ENCODE measurements around the gene TPRX2.

GRCh38 chr19:47891622-47891922, 32.5 kb downstream of the TPRX2 start:
- TF ChIP-seq SMC3 (conservative IDR thresholded peaks at IDR 0.05; ENCODE audit: poor library complexity) (no peak), CTCF (IDR thresholded peaks at IDR 0.05; ENCODE audit: poor library complexity, severe bottlenecking) (no peak), POLR2AphosphoS5 (IDR thresholded peaks at IDR 0.05) (no peak), EP300 (conservative IDR thresholded peaks at IDR 0.05; ENCODE audit: poor library complexity, severe bottlenecking) (no peak), RAD21 (conservative IDR thresholded peaks at IDR 0.05) (no peak), REST (IDR thresholded peaks at IDR 0.05; ENCODE audit: borderline replicate concordance) (no peak)
